ENCODE results near the gene DNAJC10. TPM values are rescaled to one million over a fixed set of nuclear protein-coding genes. Genes with fewer than 3 reads are reported as not detected.
"Not testable (repeated sequence)": the region's sequence is repeated elsewhere in the genome, so short reads cannot be mapped to it uniquely, and the experiment has no call there.

DNAJC10 gene
- total RNA-seq, 4 donors from 2014 or later: 13.6 to 33.6 (median 22.5) TPM

DNA sequence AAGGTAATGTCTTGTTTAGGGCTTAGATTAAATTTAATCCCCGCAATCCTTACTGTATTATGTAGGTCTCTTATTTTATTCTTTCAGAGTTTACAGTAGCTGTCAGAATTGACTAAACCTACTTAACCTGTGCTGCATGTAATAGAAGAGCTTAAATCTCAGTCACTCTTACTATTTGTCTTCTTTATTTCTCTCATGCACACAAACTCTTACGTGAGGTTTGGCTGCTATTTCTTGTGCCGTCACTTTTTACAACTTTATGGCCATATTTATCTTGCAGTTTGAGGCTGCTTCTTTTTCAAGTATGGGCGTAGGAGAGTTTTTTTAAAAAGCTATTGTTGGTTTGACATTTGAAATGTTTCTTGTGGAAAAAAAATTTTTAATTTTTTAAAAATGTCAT, 12.0 kb downstream of the DNAJC10 start:
- Histone ChIP-seq H3K4me3 (no peak overlapping the region), H3K36me3 (peaks cover 2 to 45% of the 10 kb centered on the region in 2 donors), H3K27ac (no peak overlapping the region), H3K4me1 (no peaks in the 10 kb centered on the region), H3K9me3 (no peaks in the 10 kb centered on the region), H3K27me3 (no peaks in the 10 kb centered on the region)
- DNase-seq (no peak), ATAC-seq (no peak)
- intact Hi-C loops (cut with DNase I; ENCODE audit: low total_unique reads): no loop called here
- in situ Hi-C loops (cut with MboI; ENCODE audit: low sequenced_read_pairs in 4 of 4): no loop called here
- TF ChIP-seq POLR2A (IDR thresholded peaks at IDR 0.05): no peak
- TF ChIP-seq, protein P1, sequence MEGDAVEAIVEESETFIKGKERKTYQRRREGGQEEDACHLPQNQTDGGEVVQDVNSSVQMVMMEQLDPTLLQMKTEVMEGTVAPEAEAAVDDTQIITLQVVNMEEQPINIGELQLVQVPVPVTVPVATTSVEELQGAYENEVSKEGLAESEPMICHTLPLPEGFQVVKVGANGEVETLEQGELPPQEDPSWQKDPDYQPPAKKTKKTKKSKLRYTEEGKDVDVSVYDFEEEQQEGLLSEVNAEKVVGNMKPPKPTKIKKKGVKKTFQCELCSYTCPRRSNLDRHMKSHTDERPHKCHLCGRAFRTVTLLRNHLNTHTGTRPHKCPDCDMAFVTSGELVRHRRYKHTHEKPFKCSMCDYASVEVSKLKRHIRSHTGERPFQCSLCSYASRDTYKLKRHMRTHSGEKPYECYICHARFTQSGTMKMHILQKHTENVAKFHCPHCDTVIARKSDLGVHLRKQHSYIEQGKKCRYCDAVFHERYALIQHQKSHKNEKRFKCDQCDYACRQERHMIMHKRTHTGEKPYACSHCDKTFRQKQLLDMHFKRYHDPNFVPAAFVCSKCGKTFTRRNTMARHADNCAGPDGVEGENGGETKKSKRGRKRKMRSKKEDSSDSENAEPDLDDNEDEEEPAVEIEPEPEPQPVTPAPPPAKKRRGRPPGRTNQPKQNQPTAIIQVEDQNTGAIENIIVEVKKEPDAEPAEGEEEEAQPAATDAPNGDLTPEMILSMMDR (IDR thresholded peaks at IDR 0.05 in 4 of 5, conservative IDR thresholded peaks at IDR 0.05 in 1 of 5): no peak

DNA sequence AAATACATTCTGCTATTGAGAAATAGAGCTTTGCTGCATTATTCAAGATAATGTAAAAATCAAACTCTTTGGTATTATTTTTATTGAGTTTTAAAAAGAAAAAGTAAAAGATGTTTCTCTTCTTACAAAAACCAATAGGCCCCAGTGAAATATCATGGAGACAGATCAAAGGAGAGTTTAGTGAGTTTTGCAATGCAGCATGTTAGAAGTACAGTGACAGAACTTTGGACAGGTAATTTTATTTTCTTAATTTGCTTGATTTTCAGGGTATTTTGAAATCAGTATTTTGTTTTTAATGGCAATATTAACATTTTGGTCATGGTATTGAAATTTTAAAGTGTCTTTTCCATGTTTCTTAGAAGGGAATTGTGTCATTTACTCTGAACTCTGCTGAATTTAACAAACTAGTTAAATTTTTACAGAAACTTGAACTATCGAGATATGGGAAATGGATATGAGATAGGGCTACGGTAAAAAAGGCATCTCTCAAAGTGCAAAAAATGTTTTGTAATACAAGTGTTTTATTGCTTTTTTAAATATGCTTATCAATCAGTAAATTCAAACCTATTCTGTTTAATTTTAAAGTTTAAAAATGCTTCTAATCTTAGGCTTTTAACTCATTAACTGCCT, 13.8 kb downstream of the DNAJC10 start:
- no peak for ATAC-seq

DNA sequence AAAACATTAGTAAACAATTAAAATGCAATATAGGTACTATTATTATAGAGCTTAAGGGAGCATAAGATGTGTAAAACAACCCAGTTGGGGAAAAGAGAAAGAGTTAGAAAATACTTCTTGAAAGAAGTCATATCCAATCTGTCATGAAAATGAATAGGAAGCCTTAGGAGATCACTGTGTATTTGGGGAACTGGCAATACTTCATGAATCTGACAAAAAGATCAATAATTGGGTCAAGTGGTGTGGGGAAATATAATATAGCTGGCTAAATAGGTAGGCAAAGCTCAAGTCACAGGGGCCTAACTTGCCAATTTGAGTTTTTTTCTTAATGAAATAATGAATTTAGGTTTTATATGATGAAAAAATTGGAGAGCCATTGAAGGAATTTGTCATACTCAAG, 14.4 kb downstream of the DNAJC10 start:
- peaks cover 2 to 29% of the 10 kb centered on the region in 2 donors for H3K36me3 ChIP-seq
- no peaks in the 10 kb centered on the region for H3K4me1 ChIP-seq
- H3K27me3 ChIP-seq: no peaks in the 10 kb centered on the region
- DNase-seq (no peak), ATAC-seq (no peak)
- H3K27ac ChIP-seq: no peak overlapping the region
- no peak for TF ChIP-seq POLR2A (IDR thresholded peaks at IDR 0.05)
- TF ChIP-seq, protein P1 (IDR thresholded peaks at IDR 0.05 in 4 of 5, conservative IDR thresholded peaks at IDR 0.05 in 1 of 5): no peak
- in situ Hi-C loops (cut with MboI; ENCODE audit: low sequenced_read_pairs in 4 of 4): no loop called here
- no peak overlapping the region for H3K4me3 ChIP-seq
- no peaks in the 10 kb centered on the region for H3K9me3 ChIP-seq
- intact Hi-C loops (cut with DNase I; ENCODE audit: low total_unique reads): no loop called here

More for the DNA sequence above, 13.8 kb downstream of the DNAJC10 start:
- Histone ChIP-seq H3K27me3 (no peaks in the 10 kb centered on the region), H3K36me3 (peaks cover 2 to 35% of the 10 kb centered on the region in 2 donors), H3K9me3 (no peaks in the 10 kb centered on the region), H3K4me1 (no peaks in the 10 kb centered on the region), H3K4me3 (no peak overlapping the region), H3K27ac (no peak overlapping the region)
- DNase-seq: no peak
- in situ Hi-C loops (cut with MboI; ENCODE audit: low sequenced_read_pairs in 4 of 4) (no loop called here), intact Hi-C loops (cut with DNase I; ENCODE audit: low total_unique reads) (no loop called here)
- TF ChIP-seq POLR2A (IDR thresholded peaks at IDR 0.05): no peak
- TF ChIP-seq, protein P1 (IDR thresholded peaks at IDR 0.05 in 4 of 5, conservative IDR thresholded peaks at IDR 0.05 in 1 of 5): no peak

DNA sequence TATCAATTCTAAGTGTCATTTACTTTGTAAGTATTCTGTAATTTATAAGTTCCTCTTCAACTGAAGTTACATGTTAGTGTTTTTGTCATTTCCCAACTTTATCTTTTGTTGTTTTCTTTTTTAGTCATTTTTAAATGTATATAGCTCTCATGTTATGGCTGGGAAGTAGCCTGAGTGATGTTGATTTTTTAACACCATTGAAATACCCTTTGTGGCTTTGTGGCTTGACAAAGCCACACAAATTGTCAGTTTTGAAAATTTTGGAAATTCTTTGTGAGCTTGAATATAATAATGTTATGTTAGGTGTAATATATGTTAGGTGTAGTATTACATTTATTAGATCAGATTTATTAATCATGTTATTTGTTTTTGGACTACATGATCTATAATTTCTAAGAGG, 16.7 kb downstream of the DNAJC10 start:
- Histone ChIP-seq H3K4me1 (no peaks in the 10 kb centered on the region), H3K27me3 (no peaks in the 10 kb centered on the region), H3K4me3 (no peak overlapping the region), H3K9me3 (no peaks in the 10 kb centered on the region), H3K36me3 (peaks cover 2 to 29% of the 10 kb centered on the region in 2 donors), H3K27ac (no peak overlapping the region)
- intact Hi-C loops (cut with DNase I; ENCODE audit: low total_unique reads): no loop called here
- in situ Hi-C loops (cut with MboI; ENCODE audit: low sequenced_read_pairs in 4 of 4): no loop called here
- no peak for TF ChIP-seq POLR2A (IDR thresholded peaks at IDR 0.05)
- TF ChIP-seq, protein P1 (IDR thresholded peaks at IDR 0.05 in 4 of 5, conservative IDR thresholded peaks at IDR 0.05 in 1 of 5): no peak
- ATAC-seq: no peak
- no peak for DNase-seq

DNA sequence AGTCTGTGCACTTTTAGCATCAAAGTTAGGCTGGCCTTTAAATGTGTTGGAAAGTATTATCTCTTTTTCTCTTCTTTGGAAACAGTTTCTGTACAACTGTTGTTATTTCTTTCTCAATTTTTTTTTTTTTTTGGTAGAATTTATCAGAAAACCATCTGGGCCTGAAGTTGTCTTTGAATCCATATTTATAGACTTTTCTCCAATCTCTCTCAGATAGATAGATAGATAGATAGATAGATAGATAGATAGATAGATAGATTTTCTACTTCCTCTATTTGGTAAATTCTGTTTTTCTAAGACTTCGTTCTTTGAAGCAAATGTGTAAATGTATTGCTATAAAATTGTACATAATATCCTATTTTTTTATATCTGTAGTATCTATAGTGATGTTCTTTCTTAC, 17.5 kb downstream of the DNAJC10 start:
- Histone ChIP-seq H3K9me3 (no peaks in the 10 kb centered on the region), H3K27me3 (no peaks in the 10 kb centered on the region), H3K4me1 (no peaks in the 10 kb centered on the region), H3K36me3 (peaks cover 2 to 36% of the 10 kb centered on the region in 2 donors), H3K27ac (no peak overlapping the region), H3K4me3 (no peak overlapping the region)
- in situ Hi-C loops (cut with MboI; ENCODE audit: low sequenced_read_pairs in 4 of 4) (no loop called here), intact Hi-C loops (cut with DNase I; ENCODE audit: low total_unique reads) (no loop called here)
- TF ChIP-seq, protein P1 (IDR thresholded peaks at IDR 0.05 in 4 of 5, conservative IDR thresholded peaks at IDR 0.05 in 1 of 5): no peak
- TF ChIP-seq POLR2A (IDR thresholded peaks at IDR 0.05): no peak
- ATAC-seq (no peak), DNase-seq (no peak)

DNA sequence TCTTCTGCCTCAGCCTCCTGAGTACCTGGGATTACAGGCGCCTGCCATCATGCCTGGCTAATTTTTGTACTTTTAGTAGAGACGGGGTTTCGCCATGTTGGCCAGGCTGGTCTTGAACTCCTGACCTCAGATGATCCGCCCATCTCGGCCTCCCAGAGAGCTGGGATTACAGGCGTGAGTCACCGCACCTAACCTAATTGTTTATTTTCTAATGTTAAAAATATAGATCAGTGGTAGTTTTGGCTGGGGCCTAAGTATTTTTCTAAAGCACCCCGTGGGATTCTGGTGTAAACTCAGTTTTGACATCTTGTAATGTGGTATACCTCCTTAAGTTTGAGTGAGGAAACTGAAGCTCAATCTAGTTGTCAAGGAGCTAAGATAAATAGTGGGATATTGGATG, 20.8 kb downstream of the DNAJC10 start:
- ATAC-seq; H3K27ac ChIP-seq; H3K4me3 ChIP-seq; H3K4me1 ChIP-seq; DNase-seq; H3K9me3 ChIP-seq; H3K27me3 ChIP-seq; in situ Hi-C loops (cut with MboI; ENCODE audit: low sequenced_read_pairs in 4 of 4); intact Hi-C loops (cut with DNase I; ENCODE audit: low total_unique reads): not testable (repeated sequence)
- H3K36me3 ChIP-seq: peaks cover 0 to 24% of the 10 kb centered on the region in 2 donors
